B cell (primary cell): ENCODE data around the gene ING4. TPM values are rescaled to one million over a fixed set of nuclear protein-coding genes. Genes with fewer than 3 reads are reported as not detected.

ENCODE experiments used
- ATAC-seq: fragments of 200-7000 bp; cut with Tn5 transposase; one replicate; pipeline ENCODE4 v1.10.0; 2021; ENCODE audit warnings: low read depth, mild to moderate bottlenecking, moderate number of reproducible peaks, moderate library complexity
- CTCF ChIA-PET: fragments of 350-600 bp; sonication (Branson Sonifier 250); formaldehyde crosslinking; loops from one replicate; lab custom pipeline; 2021; ENCODE audit warnings: antibody characterized with exemption, inconsistent platforms; lab: Charles Lee
- POLR2A ChIA-PET: fragments of 350-600 bp; sonication (Branson Sonifier 250); formaldehyde crosslinking; loops from one replicate; lab custom pipeline; 2021; ENCODE audit warnings: antibody characterized with exemption; lab: Charles Lee
- DNase-seq: peaks from one replicate; pipeline ENCODE4 v3.0.0; 2013
- H2AFZ ChIP-seq: 2 replicates; pipeline ENCODE4 v1.6.1; 2012; ENCODE audit warnings: mild to moderate bottlenecking, low read depth, low read length; ENCODE audit not compliant: insufficient read depth, poor library complexity, severe bottlenecking
- H3K27ac ChIP-seq, 2 donors: 1 replicate in 1 of 2; 2 replicates in 1 of 2; pipeline ENCODE4 v1.5.1; 2012 to 2013; ENCODE audit warnings: low read length in 2 of 2, mild to moderate bottlenecking in 2 of 2, moderate library complexity in 1 of 2
- H3K27me3 ChIP-seq, 4 experiments: fragments of 200-600 bp in 1 of 4; sonication (generic) in 1 of 4; replicated peaks in 1 of 4; 1 replicate in 2 of 4; 2 replicates in 2 of 4; pipeline versions ENCODE4 v1.6.1 to v1.7.0; 2013 to 2016; ENCODE audit warnings: low read length in 3 of 4, mild to moderate bottlenecking in 2 of 4, mixed read lengths in 1 of 4, moderate library complexity in 1 of 4; ENCODE audit not compliant: insufficient read depth in 4 of 4, control insufficient read depth in 3 of 4; ENCODE audit errors: control extremely low read depth in 1 of 4
- H3K36me3 ChIP-seq, 2 experiments: replicated peaks in 1 of 2; 1 replicate in 1 of 2; 2 replicates in 1 of 2; pipeline versions ENCODE4 v1.6.1 to v1.7.1; 2013; ENCODE audit warnings: low read length in 1 of 2; ENCODE audit not compliant: insufficient read depth in 2 of 2, control insufficient read depth in 1 of 2; ENCODE audit errors: control extremely low read depth in 1 of 2, extremely low read depth in 1 of 2
- H3K4me1 ChIP-seq, 2 donors: fragments of 200-600 bp in 1 of 2; sonication (generic) in 1 of 2; 1 replicate in 1 of 2; 2 replicates in 1 of 2; pipeline versions ENCODE4 v1.5.1 to v1.6.1; 2013 to 2017; ENCODE audit warnings: low read length in 2 of 2; ENCODE audit not compliant: control insufficient read depth in 2 of 2, insufficient read depth in 2 of 2
- H3K4me2 ChIP-seq: replicated peaks from 2 replicates; pipeline ENCODE3; 2012; ENCODE audit warnings: mild to moderate bottlenecking, low read depth, low read length; ENCODE audit not compliant: poor library complexity, severe bottlenecking
- H3K4me3 ChIP-seq, 5 experiments: fragments of 200-600 bp in 1 of 5; sonication (generic) in 1 of 5; 1 replicate in 3 of 5; 2 replicates in 2 of 5; pipeline versions ENCODE4 v1.5.1 to v1.7.0; 2011 to 2016; ENCODE audit warnings: low read length in 4 of 5, mild to moderate bottlenecking in 4 of 5, low read depth in 2 of 5, control low read depth in 1 of 5, moderate library complexity in 1 of 5; ENCODE audit not compliant: insufficient read depth in 1 of 5; ENCODE audit errors: control extremely low read depth in 1 of 5, extremely low read depth in 1 of 5
- H3K79me2 ChIP-seq: fragments of 200-600 bp; sonication (generic); one replicate; pipeline ENCODE4 v1.6.0; 2016; ENCODE audit warnings: low read length; ENCODE audit not compliant: control insufficient read depth, insufficient read depth
- H3K9ac ChIP-seq: fragments of 200-600 bp; sonication (generic); 2 replicates; pipeline ENCODE4 v1.6.1; 2017; ENCODE audit warnings: mild to moderate bottlenecking, low read length, moderate library complexity
- H3K9me3 ChIP-seq, 3 donors: one replicate each; pipeline versions ENCODE4 v1.6.1 to v1.7.1; 2013; ENCODE audit warnings: low read length in 2 of 3; ENCODE audit not compliant: control insufficient read depth in 2 of 3, insufficient read depth in 1 of 3; ENCODE audit errors: control extremely low read depth in 1 of 3
- H4K20me1 ChIP-seq: 2 replicates; pipeline ENCODE4 v1.6.0; 2012; ENCODE audit warnings: mild to moderate bottlenecking, low read length; ENCODE audit not compliant: insufficient read depth, control insufficient read depth, poor library complexity, severe bottlenecking
- H3K27ac Mint-ChIP-seq: one replicate; pipeline ENCODE4 v1.8.0; 2021; ENCODE audit warnings: mixed read lengths
- H3K27me3 Mint-ChIP-seq: one replicate; pipeline ENCODE4 v1.8.0; 2021; ENCODE audit warnings: mixed read lengths
- H3K4me1 Mint-ChIP-seq: one replicate; pipeline ENCODE4 v1.8.0; 2021; ENCODE audit warnings: mixed read lengths
- H3K4me3 Mint-ChIP-seq: one replicate; pipeline ENCODE4 v1.8.0; 2021; ENCODE audit warnings: mixed read lengths
- H3K9me3 Mint-ChIP-seq: one replicate; pipeline ENCODE4 v1.8.0; 2022; ENCODE audit warnings: mixed read lengths; ENCODE audit not compliant: insufficient read depth
- EZH2 ChIP-seq: IDR thresholded peaks from 2 replicates; pipeline ENCODE4 v1.6.1; 2012; ENCODE audit warnings: borderline replicate concordance, low read depth, mild to moderate bottlenecking, moderate library complexity, low read length; ENCODE audit not compliant: insufficient read depth, poor library complexity, severe bottlenecking
- WGBS: methylation state at CpG from one replicate; pipeline ENCODE4 v1.1.5; 2013; ENCODE audit warnings: missing lambda C conversion rate; ENCODE audit not compliant: insufficient coverage; 5-methylcytosine and 5-hydroxymethylcytosine counted together
- intact Hi-C: fragments of 100-400 bp; cut with micrococcal nuclease; formaldehyde crosslinking; loops from one replicate; pipeline ENCODE4 v1.10.0; 2022
- polyA plus RNA-seq: library from polyadenylated mRNA; depleted of rRNA; stranded (reverse); fragments of >200 nt; gene quantifications from 2 replicates; pipeline ENCODE4 v1.2.3, GENCODE V29; 2012
- total RNA-seq, 2 donors: library from RNA; stranded (reverse); fragments of 120-200 nt in 1 of 2; gene quantifications; 1 replicate in 1 of 2; 2 replicates in 1 of 2; pipeline versions ENCODE4 v1.2.3 to v1.2.4, GENCODE V29; 2013 to 2022
- TF ChIP-seq, protein P1 (sequence below): fragments of 200-600 bp; IDR thresholded peaks from one replicate; pipeline ENCODE4 v1.8.0; 2022; ENCODE audit warnings: antibody characterized with exemption, mild to moderate bottlenecking

ING4 gene
- total and polyA plus RNA-seq, 2 donors (not counting 1 experiment from before 2014, with no cell fraction given) = 81.1 to 110 TPM

DNA sequence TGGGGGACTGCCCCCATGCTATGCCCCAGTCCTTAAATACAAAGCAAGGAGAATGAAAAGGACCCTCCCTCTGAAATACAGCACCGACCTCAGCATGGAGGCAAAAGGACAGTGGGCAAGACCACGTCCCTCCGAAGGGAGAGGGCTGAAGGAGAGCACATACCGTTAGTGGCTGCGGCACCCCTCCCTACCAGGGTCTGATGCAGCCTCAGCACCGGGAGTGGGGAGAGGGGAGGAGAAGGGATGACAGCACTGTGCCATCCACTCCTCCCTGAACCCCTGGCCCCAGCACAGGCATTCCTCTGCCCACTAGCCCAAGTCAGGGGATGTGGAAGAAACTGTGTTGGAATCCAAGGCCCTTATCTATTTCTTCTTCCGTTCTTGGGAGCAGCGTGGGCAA, 12.1 kb downstream of the ING4 start:
- intact Hi-C loops = no loop called here
- Mint-ChIP-seq H3K9me3 (no peaks in the 10 kb centered on the region), H3K27ac (no peak overlapping the region), H3K4me3 (no peak overlapping the region), H3K27me3 (no peaks in the 10 kb centered on the region), H3K4me1 (peaks cover 14% of the 10 kb centered on the region)
- Histone ChIP-seq H2AFZ (no peak overlapping the region), H3K9me3 (no peaks in the 10 kb centered on the region), H3K79me2 (peaks cover 31% of the 10 kb centered on the region), H3K4me3 (no peak overlapping the region), H3K27me3 (no peaks in the 10 kb centered on the region), H3K4me1 (peaks cover 5 to 17% of the 10 kb centered on the region in 2 donors), H3K36me3 (peaks cover 3 to 54% of the 10 kb centered on the region in 2 experiments), H4K20me1 (peaks cover 3% of the 10 kb centered on the region), H3K9ac (no peak overlapping the region), H3K4me2 (no peak overlapping the region), H3K27ac (no peak overlapping the region)
- ChIA-PET POLR2A (no interaction called here), CTCF (interaction anchor here (0.6 kb wide), 1 partner anchor 23 kb away, joined by 3 read pairs; no protein-coding TSS in a partner anchor)
- DNase-seq (no peak), ATAC-seq (no peak)
- no CpG with 5 or more reads among the region's 8 CpGs for WGBS
- no peak for TF ChIP-seq EZH2
- TF ChIP-seq, protein P1, sequence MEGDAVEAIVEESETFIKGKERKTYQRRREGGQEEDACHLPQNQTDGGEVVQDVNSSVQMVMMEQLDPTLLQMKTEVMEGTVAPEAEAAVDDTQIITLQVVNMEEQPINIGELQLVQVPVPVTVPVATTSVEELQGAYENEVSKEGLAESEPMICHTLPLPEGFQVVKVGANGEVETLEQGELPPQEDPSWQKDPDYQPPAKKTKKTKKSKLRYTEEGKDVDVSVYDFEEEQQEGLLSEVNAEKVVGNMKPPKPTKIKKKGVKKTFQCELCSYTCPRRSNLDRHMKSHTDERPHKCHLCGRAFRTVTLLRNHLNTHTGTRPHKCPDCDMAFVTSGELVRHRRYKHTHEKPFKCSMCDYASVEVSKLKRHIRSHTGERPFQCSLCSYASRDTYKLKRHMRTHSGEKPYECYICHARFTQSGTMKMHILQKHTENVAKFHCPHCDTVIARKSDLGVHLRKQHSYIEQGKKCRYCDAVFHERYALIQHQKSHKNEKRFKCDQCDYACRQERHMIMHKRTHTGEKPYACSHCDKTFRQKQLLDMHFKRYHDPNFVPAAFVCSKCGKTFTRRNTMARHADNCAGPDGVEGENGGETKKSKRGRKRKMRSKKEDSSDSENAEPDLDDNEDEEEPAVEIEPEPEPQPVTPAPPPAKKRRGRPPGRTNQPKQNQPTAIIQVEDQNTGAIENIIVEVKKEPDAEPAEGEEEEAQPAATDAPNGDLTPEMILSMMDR = no peak

DNA sequence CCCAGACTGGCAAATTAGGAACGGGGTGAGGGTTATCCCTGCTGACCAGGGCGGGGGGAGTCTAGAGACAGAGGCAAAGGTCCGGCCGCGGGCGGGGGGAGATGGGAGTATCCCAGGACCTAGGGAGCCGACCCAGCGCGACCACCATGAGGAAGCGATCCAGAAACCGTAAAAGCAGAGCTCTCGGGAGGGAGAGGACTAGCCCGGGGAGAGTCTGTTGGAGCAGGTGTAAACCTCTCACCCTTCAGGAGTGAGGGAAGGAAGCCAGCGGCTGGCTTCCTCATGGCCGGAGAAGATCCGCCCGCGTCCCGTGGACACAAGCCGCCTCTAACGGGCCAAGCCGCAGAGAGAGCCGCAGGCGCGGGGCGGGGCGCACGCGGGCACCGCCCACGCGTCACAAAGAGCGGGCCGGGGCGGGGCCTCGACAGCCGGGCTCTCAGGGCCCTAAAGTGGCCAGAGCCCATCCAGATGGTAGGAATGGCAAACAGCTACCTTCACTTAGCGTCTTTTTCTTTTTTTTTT, 15.8 kb downstream of the ING4 start, which contains the start of gene ACRBP:
Gene ACRBP, minus strand, starts transcription at position 350 of the 522 bp plus-strand sequence. Its CDS starts 66 bp downstream, at position 284.
- WGBS = 4% methylated on average over 38 of the region's 38 CpGs
- DNase-seq = peak; percentile 73
- Histone ChIP-seq H3K27me3 (no peaks in the 10 kb centered on the region), H3K36me3 (peaks cover 0 to 33% of the 10 kb centered on the region in 2 experiments), H3K4me2 (peak within 1 kb of the TSS; percentile 98), H3K4me1 (peaks cover 24 to 43% of the 10 kb centered on the region in 2 donors), H3K9me3 (peaks cover 0 to 14% (median 0%) of the 10 kb centered on the region in 3 donors), H4K20me1 (no peaks in the 10 kb centered on the region), H3K4me3 (peak within 1 kb of the TSS; percentile 31 to 77 (median 60)), H3K27ac (peak within 1 kb of the TSS in 1 of 2 donors; percentile 60), H3K79me2 (peaks cover 10% of the 10 kb centered on the region), H2AFZ (peak within 1 kb of the TSS; percentile 87), H3K9ac (peak within 1 kb of the TSS; percentile 74)
- Mint-ChIP-seq H3K4me3 (peak within 1 kb of the TSS; percentile 83), H3K9me3 (no peaks in the 10 kb centered on the region), H3K4me1 (peaks cover 40% of the 10 kb centered on the region), H3K27me3 (no peaks in the 10 kb centered on the region), H3K27ac (peak within 1 kb of the TSS; percentile 68)
- intact Hi-C loops = loop anchor here (1.0 kb wide), 1 partner anchor 9 kb away; no protein-coding TSS in a partner anchor
- TF ChIP-seq, protein P1 = no peak
- no peak for TF ChIP-seq EZH2
- CTCF ChIA-PET = interaction anchor here (0.6 to 1.5 kb wide), 4 partner anchors 12 to 89 kb away, joined by 3 to 6 read pairs (median 3); partner anchors contain the start of gene LPAR5
- ATAC-seq = peak; percentile 83
- POLR2A ChIA-PET = interaction anchor here (0.5 to 4.6 kb wide), 6 partner anchors 11 to 170 kb away, joined by 4 to 25 read pairs (median 7); partner anchors contain the start of gene LPAR5
